Lower lobe of right lung (tissue), 2 donors: ENCODE data around the gene HOXA11. TPM values are rescaled to one million over a fixed set of nuclear protein-coding genes. Genes with fewer than 3 reads are reported as not detected.
A peak's percentile ranks its signal among the peaks of the same experiment; 100 is the strongest.

Experiments used
- ATAC-seq, 2 donors: fragments of 200-7000 bp; cut with Tn5 transposase; one replicate each; pipeline ENCODE4 v1.9.1; 2020 to 2022; ENCODE audit warnings: mild to moderate bottlenecking in 2 of 2, moderate library complexity in 2 of 2
- DNase-seq: peaks from one replicate; pipeline ENCODE4 v3.0.0-alpha.2; 2020
- H3K27ac ChIP-seq: fragments of 200-600 bp; one replicate; pipeline ENCODE4 v1.8.0; 2022
- H3K27me3 ChIP-seq: fragments of 200-600 bp; one replicate; pipeline ENCODE4 v1.8.0; 2022; ENCODE audit warnings: low read depth
- H3K36me3 ChIP-seq: fragments of 200-600 bp; one replicate; pipeline ENCODE4 v1.8.0; 2022; ENCODE audit warnings: mild to moderate bottlenecking
- H3K4me1 ChIP-seq: fragments of 200-600 bp; one replicate; pipeline ENCODE4 v1.8.0; 2022
- H3K4me3 ChIP-seq: fragments of 200-600 bp; one replicate; pipeline ENCODE4 v1.8.0; 2022; ENCODE audit warnings: mild to moderate bottlenecking
- H3K9me3 ChIP-seq: fragments of 200-600 bp; one replicate; pipeline ENCODE4 v1.8.0; 2022
- intact Hi-C: fragments of 100-400 bp; cut with DNase I; formaldehyde crosslinking; loops from one replicate; pipeline ENCODE4 v1.11.0; 2022
- total RNA-seq: library from RNA; stranded (reverse); fragmentation: NEBNext Ultra II Directional; extraction: Animal tissue kit (Norgen Biotek cat#: 25700); gene quantifications from one replicate; pipeline ENCODE4 v1.2.1, GENCODE V29; 2021
- TF ChIP-seq, protein P1 (sequence below): fragments of 200-600 bp; IDR thresholded peaks from one replicate; pipeline ENCODE4 v1.8.0; 2022; ENCODE audit warnings: antibody characterized with exemption, mild to moderate bottlenecking
- donor health status: DM: no; HTN: yes; CAD: no; lungs with severe emphysema.

Gene HOXA11
- total RNA-seq, 1 donor from 2014 or later = not detected

DNA sequence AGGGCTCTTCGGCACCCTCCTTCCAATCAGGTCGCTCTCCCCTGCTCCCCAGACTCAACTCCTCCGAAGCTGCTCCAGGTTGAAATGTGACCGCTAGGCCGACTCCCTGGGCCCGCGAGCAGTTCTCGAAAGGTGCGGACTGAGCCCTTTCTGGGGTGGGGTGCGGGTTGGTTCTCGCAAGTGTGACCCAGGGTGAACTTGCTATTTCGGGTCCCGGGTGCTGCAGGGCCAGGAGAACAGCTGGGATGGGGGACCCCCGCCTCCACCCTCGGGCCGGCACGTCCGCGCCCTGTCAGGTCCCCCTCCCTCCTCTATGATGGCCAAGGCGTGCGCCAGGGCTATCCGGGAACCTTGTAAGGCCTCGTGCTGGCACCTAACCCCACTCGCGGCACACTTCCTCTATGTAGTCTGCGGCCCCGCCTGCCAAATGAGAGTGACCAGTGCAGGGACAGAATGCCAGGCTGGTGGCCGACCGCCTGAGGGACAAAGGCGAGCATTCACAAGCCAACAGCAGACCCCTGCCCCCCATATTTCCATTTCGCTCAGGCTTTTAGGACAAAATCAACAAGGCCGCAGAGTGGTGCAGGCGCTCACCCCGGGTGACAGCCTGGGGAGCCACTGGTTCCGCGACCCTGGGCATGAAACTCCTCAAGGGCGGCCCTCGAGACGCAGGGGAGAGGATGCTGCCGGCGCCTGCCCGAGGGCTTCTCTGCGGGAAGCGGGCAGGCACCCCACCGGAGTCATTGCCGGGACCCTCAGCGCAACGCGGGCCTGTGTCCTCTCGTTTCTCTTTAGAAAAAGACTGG lies 28.6 kb upstream of the HOXA11 start:
- TF ChIP-seq, protein P1, sequence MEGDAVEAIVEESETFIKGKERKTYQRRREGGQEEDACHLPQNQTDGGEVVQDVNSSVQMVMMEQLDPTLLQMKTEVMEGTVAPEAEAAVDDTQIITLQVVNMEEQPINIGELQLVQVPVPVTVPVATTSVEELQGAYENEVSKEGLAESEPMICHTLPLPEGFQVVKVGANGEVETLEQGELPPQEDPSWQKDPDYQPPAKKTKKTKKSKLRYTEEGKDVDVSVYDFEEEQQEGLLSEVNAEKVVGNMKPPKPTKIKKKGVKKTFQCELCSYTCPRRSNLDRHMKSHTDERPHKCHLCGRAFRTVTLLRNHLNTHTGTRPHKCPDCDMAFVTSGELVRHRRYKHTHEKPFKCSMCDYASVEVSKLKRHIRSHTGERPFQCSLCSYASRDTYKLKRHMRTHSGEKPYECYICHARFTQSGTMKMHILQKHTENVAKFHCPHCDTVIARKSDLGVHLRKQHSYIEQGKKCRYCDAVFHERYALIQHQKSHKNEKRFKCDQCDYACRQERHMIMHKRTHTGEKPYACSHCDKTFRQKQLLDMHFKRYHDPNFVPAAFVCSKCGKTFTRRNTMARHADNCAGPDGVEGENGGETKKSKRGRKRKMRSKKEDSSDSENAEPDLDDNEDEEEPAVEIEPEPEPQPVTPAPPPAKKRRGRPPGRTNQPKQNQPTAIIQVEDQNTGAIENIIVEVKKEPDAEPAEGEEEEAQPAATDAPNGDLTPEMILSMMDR = no peak
- no peak overlapping the region for H3K4me3 ChIP-seq
- ATAC-seq = peak; percentile 24 to 33
- no peaks in the 10 kb centered on the region for H3K36me3 ChIP-seq
- no peak for DNase-seq
- peaks cover 20% of the 10 kb centered on the region for H3K4me1 ChIP-seq
- H3K27me3 ChIP-seq = peaks cover 92% of the 10 kb centered on the region
- intact Hi-C loops = no loop called here
- H3K27ac ChIP-seq = no peak overlapping the region
- no peaks in the 10 kb centered on the region for H3K9me3 ChIP-seq

DNA sequence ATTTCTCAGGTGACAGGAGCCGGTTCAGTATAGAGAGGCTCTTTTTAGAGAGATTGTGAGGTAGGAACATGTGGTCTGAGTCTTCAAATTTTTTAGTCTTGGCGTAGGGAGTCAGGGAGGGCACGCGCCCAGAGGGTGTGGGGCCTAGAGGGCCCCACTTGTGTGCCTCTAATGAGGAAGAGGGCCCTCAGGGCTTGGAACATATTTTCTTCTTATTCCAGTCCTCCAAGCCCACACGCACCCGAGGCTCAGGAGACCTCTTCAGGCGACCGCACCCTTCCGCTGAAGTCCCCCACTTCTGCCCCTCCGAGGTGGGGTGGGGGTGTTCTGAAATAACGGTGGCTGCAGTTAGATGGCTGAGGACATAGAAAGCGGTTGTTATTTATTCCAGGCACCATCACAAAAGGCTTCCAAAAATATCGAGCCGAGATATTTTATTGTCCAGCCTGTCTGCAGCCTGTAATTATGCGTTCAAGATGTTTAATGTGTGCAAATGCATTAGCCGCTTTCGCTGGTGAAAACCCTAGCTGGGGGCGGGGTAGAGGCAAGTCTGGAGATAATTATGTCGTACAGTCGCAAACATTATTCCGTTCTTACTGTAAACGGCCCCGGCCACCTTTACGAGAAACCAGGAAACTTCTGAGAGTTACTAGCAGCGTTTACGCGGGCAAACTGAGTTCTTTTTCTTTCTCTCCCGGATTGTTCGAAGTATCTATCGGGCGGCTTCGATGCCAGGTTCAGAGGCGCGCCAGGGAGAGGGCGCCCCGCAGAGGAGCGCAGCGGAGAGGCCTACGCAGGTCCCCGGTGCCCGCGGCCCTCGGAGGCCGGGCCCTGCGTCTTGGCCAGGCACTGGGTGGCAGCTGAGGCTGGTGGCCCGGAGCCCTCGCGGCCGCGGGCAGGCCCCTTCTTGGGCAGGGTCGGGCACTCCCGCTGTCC lies 27.7 kb upstream of the HOXA11 start:
- peaks cover 92% of the 10 kb centered on the region for H3K27me3 ChIP-seq
- H3K36me3 ChIP-seq = no peaks in the 10 kb centered on the region
- H3K27ac ChIP-seq = no peak overlapping the region
- intact Hi-C loops = no loop called here
- peak; percentile 12 to 27 for ATAC-seq
- no peak overlapping the region for H3K4me3 ChIP-seq
- H3K4me1 ChIP-seq = peaks cover 20% of the 10 kb centered on the region
- H3K9me3 ChIP-seq = no peaks in the 10 kb centered on the region
- TF ChIP-seq, protein P1 = no peak
- DNase-seq = no peak

DNA sequence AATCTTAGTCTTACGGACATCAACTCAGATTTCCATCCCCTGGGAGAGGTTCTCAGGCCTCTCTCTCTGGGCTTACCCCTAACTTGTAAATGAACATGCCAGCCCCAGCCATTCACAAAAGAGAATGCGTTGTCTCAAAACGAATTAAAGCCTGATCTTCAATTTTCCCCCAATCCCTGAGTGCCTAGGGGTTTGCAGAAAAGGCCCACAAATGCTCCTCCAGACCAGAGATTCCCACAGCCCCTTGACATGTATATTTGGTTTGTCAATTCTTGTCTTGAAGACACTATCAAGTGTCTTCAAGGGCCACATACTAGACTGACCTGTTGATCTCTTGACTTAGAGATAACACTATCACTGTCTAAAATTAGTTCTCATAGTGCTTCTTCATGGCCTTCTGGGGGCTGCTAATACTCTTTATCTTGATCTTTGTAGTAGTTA lies 26.8 kb upstream of the HOXA11 start:
- Histone ChIP-seq H3K27ac (no peak overlapping the region), H3K27me3 (peaks cover 95% of the 10 kb centered on the region), H3K9me3 (no peaks in the 10 kb centered on the region), H3K4me3 (no peak overlapping the region), H3K36me3 (no peaks in the 10 kb centered on the region), H3K4me1 (peaks cover 20% of the 10 kb centered on the region)
- DNase-seq (no peak), ATAC-seq (no peak)
- TF ChIP-seq, protein P1 = no peak
- intact Hi-C loops = no loop called here

DNA sequence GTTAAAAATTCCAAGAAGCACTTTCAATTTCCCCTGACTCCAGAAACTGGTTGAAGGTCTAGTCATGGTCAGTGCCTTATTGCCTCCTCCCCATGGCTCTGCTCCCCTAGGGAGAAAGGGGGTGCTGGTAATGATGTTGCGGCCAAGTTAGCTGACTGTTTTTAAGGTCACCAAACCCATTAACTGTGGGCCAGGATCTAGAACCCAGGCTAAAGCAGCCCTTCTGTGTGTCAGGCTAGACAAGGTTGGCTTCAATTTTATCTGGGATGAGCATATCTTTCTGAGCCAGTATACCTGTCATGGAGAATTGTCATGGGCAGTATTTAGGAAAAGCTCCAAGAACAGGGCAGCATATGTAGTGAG lies 26.0 kb upstream of the HOXA11 start:
- Histone ChIP-seq H3K27me3 (peaks cover 98% of the 10 kb centered on the region), H3K4me3 (no peak overlapping the region), H3K27ac (no peak overlapping the region), H3K4me1 (peaks cover 20% of the 10 kb centered on the region), H3K9me3 (no peaks in the 10 kb centered on the region), H3K36me3 (no peaks in the 10 kb centered on the region)
- intact Hi-C loops = no loop called here
- TF ChIP-seq, protein P1 = no peak
- ATAC-seq (no peak), DNase-seq (no peak)

DNA sequence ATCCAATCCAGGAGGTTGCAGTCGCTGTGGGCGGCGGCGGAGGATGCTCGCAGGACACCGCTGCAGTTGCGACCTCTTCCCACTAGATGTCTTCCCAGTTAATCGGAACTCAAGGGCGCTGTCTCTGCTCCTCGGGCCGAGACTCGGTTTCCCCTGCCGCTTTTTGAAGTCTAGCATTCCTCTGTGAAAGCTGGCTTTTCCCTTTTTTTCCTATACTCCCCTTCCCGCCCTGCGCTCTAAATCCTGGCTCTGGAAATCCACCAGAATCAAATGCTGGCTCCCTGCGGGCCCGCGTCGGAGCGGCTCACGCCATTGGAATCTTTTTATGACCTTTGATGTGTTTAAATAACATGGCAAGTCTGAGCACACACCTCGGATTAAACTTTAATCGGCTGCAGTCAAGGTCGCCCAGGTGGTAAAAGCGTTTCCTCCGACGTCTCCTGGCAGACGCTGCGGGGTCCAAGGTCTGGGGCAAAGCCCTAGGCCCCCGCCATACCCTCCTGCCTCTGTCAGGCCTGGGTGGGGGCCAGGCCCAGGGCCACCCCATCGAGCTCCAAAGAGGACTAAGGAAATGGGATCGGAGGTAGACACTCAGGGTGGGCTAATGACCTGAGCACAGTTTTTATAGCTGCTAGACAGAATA lies 25.5 kb upstream of the HOXA11 start:
- intact Hi-C loops = no loop called here
- Histone ChIP-seq H3K4me1 (peaks cover 24% of the 10 kb centered on the region), H3K27me3 (peaks cover 98% of the 10 kb centered on the region), H3K36me3 (no peaks in the 10 kb centered on the region), H3K27ac (no peak overlapping the region), H3K4me3 (peak overlapping the region; percentile 20), H3K9me3 (no peaks in the 10 kb centered on the region)
- DNase-seq (no peak), ATAC-seq (peak; percentile 34 to 72)
- TF ChIP-seq, protein P1 = peak; percentile 78
